Adrenal gland (tissue), 5 donors: ENCODE data around the gene PGAP3.

Source experiments
- CTCF ChIP-seq, 6 experiments: fragments of 450-650 bp in 4 of 6; fragments of 200-600 bp in 2 of 6; sonication (generic) in 1 of 6; IDR thresholded peaks; 1 replicate in 5 of 6; 2 replicates in 1 of 6; pipeline versions ENCODE4 v1.5.1 to v1.8.0; 2016 to 2021; ENCODE audit warnings: antibody characterized with exemption in 6 of 6, mild to moderate bottlenecking in 2 of 6, moderate library complexity in 1 of 6
- POLR2A ChIP-seq, 2 donors: fragments of 450-650 bp; IDR thresholded peaks; one replicate each; pipeline ENCODE4 v1.6.1; 2017; ENCODE audit warnings: antibody characterized with exemption in 2 of 2, mild to moderate bottlenecking in 2 of 2, moderate library complexity in 1 of 2
- donor health status: DM: no; HTN: no; CAD: no.

- no peak for TF ChIP-seq CTCF (IDR thresholded peaks at IDR 0.05)
- TF ChIP-seq POLR2A (IDR thresholded peaks at IDR 0.05) = no peak
Observed at GRCh38 chr17:39709998-39710964, 22.4 kb upstream of the PGAP3 start.
